Stimulated activated CD8-positive, alpha-beta memory T cell treated with anti-CD3 and anti-CD28 coated beads, Interleukin-4, amount 100 ng/mL, for 48 hours (primary cell): ENCODE results near the gene CUX1.
"Not testable (repeated sequence)": the region's sequence is repeated elsewhere in the genome, so short reads cannot be mapped to it uniquely, and the experiment has no call there.

Source experiments
- DNase-seq: peaks from one replicate; pipeline ENCODE4 v3.0.0-alpha.2; 2020

The CUX1 gene

DNA sequence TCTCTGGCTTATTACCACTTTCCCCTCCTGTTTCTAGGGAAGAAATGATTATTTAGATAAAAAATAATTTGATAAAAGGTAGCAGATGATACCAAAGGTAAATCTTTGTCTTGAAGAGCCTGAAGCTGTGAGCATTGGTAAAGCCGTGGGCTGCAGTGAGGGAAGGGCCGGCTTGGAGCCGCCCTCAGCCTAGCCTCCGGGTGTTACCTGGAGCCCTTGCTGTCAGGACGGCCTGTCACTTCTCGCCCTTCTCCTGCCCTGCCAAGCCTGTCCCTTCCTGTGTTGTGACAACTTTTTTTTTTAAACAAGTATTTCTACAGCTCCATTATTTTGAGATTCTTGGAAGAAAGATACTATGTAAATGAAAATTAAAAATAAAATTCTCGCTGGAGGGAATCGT is 7.0 kb downstream of the CUX1 start:
- DNase-seq, result no peak

DNA sequence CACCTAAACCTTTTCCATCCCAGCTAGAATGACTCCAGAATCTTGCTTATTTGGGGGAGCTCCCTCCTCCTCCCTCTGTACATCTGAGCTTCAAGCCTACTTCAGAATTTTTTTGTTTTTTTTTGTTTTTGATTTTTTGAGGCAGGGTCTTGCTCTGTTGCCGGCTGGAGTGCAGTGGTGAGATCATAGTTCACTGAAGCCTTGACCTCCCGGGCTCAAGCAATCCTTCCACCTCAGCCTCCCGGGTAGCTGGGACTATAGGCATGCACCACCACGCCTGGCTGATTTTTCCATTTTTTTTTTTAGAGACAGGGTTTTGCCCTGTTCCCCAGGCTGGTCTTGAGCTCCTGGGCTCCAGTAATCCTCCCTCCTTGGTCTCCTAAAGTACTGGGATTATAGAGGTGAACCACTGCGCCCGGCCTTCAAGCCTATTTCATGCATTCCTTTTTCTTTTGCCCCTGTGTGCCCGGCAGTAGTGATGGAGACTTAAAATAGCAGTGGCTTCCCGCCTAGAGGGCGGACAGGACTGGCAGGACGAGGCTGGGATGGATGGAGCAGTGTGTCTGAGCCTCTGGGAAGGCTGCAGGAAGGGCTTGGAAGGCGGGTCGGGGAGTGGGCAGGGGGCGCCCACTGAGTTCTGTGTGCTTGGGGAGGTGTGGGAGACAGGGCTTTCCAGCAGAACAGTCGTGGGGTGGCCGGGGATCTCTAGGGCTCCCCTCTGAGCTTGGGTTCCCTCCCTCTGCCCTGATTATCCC is 8.8 kb downstream of the CUX1 start:
- no peak for DNase-seq

DNA sequence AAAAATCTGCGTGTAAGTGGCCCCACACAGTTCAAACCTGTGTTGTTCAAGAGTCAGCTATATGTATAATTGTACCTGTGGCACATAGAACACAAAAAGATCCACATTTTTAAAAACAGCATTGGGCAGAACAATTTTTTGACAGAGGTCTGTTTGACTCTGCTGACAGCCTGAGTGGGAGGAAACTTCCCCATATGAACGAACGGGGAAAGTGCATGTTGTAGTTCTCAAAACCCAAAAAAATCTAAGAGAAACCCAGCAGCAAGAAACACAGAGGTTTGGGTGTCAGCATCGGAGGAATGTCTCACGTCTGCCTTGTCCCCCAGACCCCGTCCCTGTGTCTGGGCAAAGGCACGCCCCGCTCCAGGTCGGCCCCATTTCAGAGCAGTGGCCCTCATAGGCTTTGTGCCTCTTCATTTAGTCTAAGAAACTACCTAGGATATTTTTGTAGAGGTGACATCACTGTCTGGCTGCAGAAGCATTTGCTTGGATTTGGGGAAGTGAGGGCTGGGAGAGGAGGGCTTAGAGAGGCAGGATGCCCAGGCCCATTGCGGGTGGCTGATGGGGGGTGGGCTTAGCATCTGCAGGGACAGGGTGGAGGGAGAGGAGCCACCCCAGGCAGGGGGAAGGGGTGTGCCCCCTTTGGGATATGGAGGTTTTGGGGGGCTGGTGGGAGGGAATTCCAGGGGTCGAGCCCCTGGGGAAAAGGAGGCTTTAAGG is 11.0 kb downstream of the CUX1 start:
- DNase-seq, result no peak

DNA sequence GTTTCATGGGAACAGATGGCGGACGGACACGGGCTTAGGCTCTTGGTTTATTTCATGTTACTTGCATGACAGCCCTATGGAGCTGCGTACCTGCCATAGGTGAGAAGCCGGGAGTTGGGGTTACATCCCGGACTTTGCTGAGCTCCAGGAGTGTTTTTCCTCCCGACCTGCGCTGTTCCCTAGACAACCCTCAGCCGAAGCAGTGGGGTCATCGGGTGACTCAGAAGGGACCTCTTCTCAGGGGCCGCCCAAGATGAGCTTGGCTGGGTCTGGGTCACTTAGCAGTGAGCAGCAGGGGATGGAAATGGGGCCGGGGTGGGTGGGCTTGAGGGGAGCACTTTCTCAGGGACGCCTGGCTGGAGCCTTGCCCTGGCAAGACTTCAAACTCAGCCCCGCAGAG is 11.9 kb downstream of the CUX1 start:
- DNase-seq, result no peak

DNA sequence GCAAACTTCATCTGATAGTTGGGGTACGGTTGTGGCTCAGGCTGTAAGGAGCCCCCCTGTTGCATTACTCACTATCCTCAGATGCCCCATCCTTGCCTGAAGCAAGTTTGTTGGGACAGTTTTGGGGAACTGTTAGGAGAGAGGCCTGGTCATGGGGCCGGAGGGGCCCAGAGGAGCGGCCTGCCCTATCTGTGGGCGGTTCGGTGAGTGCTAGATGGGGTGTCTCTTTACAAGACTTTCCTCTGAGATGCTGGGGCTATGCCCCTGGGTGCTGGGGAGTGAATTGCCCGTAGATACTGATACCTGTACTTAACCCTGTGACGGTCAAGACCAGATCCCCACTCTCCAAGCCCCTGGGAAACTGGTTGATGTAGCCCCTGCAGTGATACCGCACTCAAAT is 12.4 kb downstream of the CUX1 start:
- DNase-seq, result no peak

DNA sequence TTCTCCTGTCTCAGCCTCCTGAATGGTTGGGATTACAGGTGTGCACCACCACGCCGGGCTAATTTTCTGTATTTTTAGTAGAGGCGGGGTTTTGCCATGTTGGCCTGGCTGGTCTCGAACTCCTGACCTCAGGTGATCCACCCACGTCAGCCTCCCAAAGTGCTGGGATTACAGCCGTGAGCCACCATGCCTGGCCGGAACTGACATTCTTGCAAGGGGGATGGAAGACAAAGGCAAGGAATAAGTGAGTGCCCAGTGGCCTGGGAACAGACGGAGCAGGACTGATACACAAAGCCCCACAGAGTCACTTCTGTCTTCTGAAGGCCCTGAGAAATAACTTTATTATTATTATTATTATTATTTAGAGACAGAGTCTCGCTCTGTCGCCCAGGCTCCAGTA is 14.0 kb downstream of the CUX1 start:
- DNase-seq, result not testable (repeated sequence)

DNA sequence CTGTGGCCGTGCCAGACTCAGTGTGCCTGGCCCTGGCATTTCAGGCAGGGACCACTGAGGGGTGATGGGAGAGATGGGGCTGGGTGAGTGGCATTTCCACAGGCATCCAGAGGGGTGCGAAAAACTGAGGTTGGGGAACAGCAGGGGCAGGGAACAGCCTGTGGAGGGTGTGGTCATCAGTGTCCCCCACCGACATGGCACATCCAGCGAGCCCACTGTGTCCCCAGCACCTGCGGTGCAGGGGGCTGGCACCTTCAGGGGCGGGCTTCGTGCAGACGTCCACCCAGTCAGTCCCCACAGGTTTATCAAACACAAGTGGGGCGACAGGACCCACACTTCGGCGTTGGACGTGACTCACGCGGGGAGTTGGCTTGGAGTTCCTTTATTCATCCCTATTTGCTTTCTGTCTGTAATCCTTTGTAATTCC is 14.8 kb downstream of the CUX1 start:
- no peak for DNase-seq

DNA sequence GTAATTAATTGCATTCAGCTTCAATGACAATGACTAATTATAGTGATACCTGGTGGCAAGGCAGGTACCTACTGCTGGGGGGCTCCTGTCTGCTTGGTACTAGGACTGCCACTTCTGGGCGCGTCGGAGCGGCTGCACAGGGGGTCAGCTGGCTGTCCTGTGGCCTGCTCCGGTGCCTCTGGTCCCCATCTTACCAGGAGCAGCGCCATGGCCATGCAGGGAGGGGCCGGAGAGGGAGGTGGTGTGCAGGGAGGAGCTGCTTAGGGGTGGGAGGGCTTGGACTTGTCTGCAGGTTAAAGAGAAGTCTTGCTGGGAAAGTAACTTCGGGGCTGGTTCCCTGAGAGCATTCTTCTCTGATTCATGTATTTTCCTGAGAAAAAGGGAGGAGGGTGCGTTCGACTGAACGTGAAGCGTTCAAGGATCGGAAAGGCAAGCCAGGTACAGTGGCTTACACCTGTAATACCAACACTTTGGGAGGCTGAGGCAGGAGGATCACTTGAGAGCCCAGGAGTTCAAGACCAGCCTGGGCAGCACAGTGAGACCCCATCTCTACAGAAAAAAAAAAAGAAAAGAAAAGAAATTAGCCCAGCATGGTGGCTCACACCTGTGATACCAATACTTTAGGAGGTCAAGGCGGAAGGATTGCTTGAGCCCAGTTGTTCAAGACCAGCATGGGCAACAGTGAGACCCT is 15.4 kb downstream of the CUX1 start:
- no peak for DNase-seq

DNA sequence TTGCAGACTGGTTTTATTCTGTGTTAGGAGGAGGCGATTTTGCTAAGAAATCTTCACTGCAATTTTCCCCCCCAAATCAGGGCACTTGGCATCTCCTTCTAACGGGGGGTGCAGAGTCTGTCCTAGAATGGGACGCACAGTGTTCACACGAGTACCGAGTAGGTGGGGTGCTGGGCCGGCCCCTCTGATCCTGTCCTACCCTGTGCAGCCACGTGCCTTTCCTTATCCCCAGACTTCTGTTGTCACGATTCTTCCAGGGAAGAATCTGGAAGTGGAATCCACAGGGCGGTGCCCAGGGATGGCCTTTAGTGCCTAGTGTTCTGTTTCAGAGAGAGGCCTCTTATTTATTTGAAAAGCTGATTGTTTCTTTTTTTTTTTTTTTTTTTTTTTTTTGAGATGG is 16.4 kb downstream of the CUX1 start:
- DNase-seq, result no peak

DNA sequence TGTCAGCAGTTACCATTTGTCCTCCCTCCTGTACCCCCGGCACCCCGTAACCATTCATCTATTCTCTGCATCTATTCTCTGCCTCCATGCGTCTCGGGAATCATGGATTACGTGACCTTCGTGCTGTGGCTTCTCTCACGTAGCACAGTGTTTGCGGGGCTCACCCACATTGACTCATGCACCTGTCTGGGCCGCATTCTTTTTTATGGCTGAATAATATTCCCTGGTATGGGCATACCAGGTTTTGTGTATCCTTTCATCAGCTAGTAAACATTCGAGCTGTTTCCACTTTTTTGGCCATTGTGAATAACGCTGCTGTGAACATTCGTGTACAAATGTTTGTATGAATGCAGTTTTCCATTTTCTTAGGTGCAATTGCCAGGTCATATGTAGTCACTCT is 17.7 kb downstream of the CUX1 start:
- DNase-seq, result no peak

DNA sequence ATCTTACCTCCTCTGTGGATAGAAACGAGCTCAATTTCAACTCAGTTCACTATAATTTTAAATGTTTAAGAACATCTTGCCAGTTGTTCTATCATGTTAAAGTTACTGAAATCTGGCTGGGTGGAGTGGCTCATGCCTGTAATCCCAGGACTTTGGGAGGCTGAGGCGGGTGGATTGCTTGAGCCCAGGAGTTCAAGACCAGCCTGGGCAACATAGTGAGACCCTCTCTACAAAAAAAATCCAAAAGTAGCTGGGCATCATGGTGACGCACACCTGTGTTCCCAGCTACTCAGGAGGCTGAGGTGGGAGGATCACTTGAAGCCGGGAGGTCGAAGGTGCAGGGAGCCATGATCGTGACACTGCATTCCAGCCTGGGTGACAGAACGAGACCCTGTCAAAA is 20.0 kb downstream of the CUX1 start:
- not testable (repeated sequence) for DNase-seq

DNA sequence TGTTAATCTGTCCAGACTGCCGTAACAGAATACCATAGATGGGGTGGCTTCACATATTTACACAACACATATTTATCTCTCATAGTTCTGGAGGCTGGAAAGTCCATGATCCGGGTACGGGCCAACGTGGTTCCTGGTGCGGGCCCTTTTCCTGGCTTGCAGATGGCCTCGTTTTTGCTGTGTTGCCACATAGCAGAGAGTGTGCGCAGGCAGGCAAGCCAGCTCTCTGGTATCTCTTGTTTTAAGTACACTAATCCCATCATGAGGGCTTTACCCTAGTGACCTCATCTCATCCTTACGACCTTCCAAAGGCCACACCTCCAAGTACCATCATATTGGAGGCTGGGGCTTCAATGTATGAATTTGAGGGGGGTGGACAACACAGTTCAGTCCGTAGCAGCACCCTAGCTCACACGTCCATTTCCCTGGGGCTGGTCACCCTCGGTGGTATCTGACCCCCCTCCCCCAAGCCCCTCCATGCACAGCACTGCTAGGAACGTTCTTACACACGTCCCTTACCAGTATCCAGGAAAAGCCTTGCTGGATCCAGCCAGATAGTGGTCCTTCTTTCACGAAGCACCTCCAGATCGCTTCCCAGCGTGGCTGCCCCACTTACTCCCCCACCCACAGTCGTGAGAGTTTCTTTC is 21.5 kb downstream of the CUX1 start:
- DNase-seq, result no peak

DNA sequence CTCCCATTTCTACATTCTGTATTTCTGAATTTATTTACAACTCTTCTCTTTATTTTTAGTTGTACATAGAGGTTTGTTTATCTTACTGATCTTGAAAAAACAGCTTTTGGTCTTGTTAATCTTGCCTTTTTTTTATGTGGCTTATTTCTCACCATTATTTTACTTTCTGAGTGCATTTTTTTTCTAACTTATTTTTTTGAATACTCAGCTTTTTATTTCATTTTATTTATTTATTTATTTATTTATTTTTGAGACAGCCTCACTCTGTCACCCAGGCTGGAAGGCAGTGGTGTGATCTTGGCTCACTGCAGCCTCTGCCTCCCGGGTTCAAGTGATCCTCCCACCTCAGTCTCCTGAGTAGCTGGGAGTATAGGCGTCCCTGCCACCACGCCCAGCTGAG is 23.9 kb downstream of the CUX1 start:
- no peak for DNase-seq

DNA sequence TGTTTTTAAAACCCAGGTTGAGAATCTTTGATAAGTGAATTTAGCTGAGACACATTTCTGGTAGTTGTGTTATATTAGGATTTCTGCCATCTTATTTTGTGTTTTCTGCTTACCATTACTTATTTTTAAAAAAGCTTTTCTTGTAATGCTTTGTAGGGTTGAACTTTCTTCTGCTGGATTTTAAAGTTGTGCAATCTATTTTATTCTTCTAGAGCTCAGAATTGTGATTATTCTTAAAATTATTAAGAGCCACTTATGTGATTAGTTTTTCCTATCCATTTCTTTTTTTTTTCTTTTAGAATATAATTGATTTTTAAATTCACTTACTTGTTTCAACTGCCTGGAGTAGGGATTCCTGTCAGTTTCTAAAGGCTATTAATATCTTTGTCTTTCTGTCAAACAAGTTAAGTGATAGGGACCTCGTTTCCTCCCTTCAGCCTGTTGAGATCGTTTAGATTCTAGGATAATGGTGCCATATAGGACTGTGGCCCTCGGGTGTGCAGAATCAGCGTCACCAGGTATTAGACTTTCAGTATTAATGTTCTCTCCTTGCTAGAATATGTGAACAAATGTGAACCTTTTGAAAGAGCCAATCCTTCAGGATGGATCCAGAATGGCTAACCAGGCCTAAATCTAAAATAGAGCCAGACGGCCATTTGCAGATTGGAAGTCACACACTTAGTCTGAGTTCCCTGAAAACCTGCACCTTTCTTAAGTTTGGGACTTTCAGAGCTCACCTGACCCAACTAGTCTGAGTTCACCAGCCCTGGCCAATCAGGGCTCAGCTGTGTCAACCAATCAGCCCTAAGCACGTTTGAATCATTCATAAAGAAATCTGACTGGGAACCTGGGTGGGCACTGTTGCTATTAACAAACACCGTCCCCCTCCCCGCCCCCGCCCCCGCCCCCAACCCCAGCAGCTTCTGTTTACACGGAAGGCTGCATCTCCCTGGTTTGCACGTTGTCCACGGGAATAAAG is 26.2 kb downstream of the CUX1 start:
- no peak for DNase-seq

DNA sequence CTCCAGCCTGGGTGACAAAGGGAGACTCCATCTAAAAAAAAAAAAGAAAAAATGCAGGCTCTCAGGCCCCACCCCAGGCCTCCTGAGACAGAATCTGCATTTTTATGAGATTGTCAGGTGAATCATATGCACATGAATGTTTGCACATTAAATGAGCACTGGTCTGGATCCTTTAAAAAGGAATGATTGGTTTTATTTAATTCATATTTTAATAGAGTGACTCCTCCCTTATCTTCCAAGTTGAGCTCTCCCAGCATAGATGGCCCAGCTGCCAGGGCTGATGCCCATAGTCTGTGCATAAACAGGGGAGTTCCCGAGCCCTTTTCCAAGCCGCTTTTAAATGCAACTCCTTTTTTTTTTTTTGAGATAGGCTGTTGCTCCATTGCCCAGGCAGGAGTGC is 28.5 kb downstream of the CUX1 start:
- no peak for DNase-seq

DNA sequence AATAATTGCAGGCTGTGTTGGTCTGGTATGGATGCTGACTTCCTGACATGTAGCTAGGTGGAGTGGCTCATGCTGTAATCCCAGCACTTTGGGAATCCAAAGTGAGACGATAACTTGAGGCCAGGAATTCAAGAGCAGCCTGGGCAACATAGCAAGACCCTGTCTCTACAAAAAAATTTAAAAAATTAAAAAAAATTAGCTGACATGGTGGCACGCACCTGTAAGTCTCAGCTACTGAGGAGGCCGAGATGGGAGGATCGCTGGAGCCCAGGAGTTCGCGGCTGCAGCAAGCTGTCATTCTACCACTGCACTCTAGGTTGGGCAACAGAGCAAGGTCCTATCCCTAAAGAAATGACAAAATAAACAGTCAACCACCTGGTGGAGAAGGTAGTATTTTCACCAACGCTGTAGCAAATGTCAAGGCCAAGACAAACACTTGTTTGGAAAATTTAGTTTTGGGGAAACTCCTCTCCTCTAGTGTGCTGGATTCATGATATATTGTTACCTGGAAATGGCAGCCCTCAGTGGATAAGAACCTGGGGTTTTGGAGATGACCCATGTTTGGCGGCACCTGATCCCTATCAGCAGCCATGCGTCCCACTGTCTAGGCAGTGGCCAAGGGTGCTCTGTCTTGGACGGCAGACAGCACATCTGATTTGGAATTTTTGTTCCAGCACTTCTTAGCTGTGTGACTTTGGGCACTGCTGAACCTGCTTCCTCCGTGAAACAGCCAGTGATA is 29.5 kb downstream of the CUX1 start:
- DNase-seq, result no peak

DNA sequence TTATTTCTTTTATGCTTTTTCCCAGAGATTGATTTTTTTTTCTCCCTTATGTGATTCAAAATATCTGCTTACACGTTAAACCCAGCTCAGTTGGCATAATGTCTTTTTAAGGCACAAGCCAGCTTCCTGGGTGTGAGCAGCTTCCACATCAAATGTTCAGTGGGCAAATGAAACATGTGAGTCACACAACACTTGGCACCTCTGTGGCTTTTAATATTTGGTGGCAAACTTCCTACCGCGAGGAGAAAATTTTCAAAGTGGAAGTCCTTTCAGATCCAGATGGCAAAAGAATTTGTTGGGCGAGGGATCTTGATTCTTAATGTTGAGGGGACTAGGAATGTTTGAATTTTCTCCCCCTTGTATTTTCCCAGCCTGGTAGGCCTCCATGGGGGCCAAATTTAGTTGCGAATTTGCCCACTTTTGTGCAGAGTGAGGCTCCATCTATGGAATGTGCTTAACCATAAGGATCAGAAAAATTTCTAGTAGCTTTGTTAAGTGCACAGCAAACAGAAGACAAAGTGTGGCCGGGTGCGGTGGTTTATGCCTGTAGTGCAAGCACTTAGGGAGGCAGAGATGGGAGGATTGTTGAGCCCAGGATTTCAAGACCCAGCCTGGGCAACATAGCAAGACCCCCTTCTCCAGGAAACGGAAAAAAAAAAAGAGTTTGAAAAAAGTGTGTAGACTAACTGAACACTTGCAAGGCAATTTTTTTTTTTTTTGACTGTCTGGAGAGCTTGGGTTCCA is 31.0 kb downstream of the CUX1 start:
- DNase-seq, result no peak

DNA sequence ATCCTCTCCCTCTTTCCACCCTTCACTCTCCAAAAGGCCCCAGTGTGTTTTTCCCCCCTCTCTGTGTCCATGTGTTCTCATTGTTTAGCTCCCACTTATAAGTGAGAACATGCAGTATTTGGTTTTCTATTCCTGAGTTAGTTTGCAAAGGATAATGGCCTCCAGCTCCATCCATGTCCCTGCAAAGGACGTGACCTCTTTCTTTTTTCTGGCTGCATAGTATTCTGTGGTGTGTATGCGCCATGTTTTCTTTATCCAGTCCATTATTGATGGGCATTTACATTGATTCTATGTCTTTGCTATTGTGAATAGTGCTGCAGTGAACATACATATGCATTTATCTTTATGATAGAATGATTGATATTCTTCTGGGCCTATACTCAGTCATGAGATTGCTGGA is 31.9 kb downstream of the CUX1 start:
- DNase-seq, result not testable (repeated sequence)

DNA sequence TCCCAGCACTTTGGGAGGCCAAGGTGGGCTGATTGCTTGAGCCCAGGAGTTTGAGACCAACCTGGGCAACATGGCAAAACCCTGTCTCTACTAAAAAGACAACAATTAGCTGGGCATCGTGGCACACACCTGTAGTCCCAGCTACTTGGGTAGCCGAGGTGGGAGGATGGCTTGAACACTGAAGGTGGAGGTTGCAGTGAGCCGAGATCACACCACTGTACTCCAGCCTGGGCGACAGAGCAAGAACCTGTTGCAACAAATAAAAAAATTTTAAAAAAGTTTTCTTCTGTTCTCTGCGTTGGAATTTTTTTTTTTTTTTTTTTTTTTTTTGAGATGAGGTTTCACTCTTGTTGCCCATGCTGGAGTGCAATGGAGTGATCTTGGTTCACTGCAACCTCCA is 34.9 kb downstream of the CUX1 start:
- not testable (repeated sequence) for DNase-seq

DNA sequence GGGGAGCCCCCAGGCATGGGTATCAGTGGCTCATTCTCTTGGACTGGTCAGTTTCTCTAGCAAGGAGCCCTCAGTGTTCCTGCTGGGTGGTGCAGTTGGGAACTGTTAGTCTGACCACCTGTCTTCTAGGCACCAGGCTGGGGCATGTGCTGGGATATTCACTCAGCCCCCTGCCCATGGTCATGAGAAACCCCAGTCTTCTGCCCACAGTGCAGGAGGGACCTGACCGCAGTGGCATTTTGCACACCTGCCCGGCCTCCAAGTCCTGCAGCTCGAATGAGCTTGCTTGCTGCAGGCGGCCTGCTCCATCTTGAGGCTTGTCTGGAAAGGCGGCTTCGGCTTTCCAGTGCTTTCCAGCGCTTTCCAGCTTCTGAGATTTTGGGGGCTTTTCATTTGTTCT is 36.3 kb downstream of the CUX1 start:
- DNase-seq, result no peak
